Measurements from ENCODE around the gene ZAR1L. TPM values are rescaled to one million over a fixed set of nuclear protein-coding genes. Genes with fewer than 3 reads are reported as not detected.

Gene ZAR1L
- total RNA-seq, 6 donors from 2014 or later: not detected

DNA sequence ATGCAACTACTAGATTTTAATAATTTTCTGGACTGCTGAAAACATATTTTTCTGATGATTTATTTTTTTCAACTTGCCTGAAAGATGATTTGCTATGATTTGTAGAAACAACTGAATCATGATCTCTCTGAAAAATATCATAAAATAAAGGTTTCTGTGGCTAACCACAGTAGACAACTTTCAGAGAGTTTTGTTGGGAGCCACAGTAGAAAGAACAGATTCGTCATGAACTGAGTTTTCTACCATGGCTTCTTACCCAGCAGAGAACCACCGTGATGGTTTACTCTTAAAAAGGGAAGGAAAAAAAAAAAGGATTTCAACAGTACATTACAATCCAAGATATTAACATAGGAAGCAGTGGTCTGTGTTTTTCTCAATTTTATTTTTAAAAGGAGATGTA is 18.0 kb downstream of the ZAR1L start:
- WGBS, 2 donors: 58 to 65% methylated on average over 2 of the region's 2 CpGs
- ATAC-seq (ENCODE audit: low FRiP score in 2 of 2) (no peak), DNase-seq (no peak)
- TF ChIP-seq EP300 (IDR thresholded peaks at IDR 0.05): no peak
- TF ChIP-seq POLR2AphosphoS5 (IDR thresholded peaks at IDR 0.05): no peak
- TF ChIP-seq, protein P1, sequence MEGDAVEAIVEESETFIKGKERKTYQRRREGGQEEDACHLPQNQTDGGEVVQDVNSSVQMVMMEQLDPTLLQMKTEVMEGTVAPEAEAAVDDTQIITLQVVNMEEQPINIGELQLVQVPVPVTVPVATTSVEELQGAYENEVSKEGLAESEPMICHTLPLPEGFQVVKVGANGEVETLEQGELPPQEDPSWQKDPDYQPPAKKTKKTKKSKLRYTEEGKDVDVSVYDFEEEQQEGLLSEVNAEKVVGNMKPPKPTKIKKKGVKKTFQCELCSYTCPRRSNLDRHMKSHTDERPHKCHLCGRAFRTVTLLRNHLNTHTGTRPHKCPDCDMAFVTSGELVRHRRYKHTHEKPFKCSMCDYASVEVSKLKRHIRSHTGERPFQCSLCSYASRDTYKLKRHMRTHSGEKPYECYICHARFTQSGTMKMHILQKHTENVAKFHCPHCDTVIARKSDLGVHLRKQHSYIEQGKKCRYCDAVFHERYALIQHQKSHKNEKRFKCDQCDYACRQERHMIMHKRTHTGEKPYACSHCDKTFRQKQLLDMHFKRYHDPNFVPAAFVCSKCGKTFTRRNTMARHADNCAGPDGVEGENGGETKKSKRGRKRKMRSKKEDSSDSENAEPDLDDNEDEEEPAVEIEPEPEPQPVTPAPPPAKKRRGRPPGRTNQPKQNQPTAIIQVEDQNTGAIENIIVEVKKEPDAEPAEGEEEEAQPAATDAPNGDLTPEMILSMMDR (IDR thresholded peaks at IDR 0.05): no peak
- no peak for TF ChIP-seq POLR2A (IDR thresholded peaks at IDR 0.05)
- Histone ChIP-seq H3K4me3 (no peak overlapping the region), H3K36me3 (peaks cover 0 to 30% (median 10%) of the 10 kb centered on the region in 4 donors), H3K27me3 (no peaks in the 10 kb centered on the region), H3K4me1 (no peaks in the 10 kb centered on the region), H3K27ac (no peak overlapping the region), H3K9me3 (no peaks in the 10 kb centered on the region)

DNA sequence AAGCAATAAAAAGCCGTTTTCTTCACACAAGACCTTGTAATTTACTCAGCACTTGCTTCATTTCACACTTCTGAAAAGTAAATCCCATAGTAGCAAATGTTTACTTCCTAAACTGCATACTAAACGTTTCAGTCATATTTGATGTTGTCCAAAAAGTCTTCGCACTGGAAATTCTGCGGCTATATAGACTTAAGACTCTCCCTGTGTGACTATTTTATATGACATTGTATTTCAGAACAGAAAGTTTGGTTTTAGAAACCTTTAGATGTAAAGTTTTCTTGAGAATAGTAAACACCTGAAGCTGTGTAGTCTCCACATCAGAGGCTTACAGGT is 29.6 kb downstream of the ZAR1L start:
- Histone ChIP-seq H3K4me1 (peaks cover 7 to 14% (median 7%) of the 10 kb centered on the region in 4 donors), H3K36me3 (peaks cover 0 to 34% (median 3%) of the 10 kb centered on the region in 4 donors), H3K27me3 (no peaks in the 10 kb centered on the region), H3K27ac (peak overlapping the region in 2 of 4 donors; percentile 66 to 68), H3K9me3 (no peaks in the 10 kb centered on the region), H3K4me3 (no peak overlapping the region)
- TF ChIP-seq, protein P1 (IDR thresholded peaks at IDR 0.05): no peak
- TF ChIP-seq POLR2AphosphoS5 (IDR thresholded peaks at IDR 0.05) (no peak), POLR2A (IDR thresholded peaks at IDR 0.05) (no peak), EP300 (IDR thresholded peaks at IDR 0.05) (no peak)
- DNase-seq: no peak
- 27 to 43% methylated on average over 4 of the region's 4 CpGs for WGBS, 2 donors
- no peak for ATAC-seq (ENCODE audit: low FRiP score in 2 of 2)

DNA sequence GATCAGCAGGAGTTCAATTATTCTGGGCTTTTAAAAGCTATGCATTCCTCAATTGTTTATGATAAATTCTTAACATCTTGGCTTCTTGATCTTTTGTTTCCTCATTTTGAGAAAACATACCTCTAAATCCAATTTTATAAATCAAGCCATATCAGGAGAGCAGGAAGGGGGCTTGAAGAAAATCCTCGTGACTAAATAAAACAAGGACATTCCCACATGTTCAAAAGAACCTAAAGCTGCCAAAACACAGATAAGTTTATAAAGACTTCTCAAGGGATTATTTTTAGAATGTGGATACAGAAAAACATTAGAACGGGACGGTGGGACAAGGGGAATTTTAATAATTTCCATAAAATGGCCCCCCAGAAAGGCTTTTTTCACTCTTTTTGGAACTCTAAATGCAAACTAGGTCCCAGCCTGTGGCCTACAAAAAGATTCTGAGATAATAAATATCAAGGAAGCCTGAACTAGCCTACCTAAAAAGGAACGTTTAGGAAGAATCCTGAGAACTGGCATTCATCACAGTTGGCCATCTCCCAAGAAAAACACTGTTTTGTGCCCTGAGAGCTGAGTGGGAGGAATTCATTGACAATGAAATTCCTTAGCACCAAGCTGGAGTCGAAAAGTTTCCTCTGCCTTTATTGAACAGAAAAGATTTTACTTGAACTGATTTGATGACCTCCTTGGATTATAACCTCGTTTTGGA is 30.1 kb downstream of the ZAR1L start:
- no peak overlapping the region for H3K4me3 ChIP-seq
- H3K27me3 ChIP-seq: no peaks in the 10 kb centered on the region
- H3K36me3 ChIP-seq: peaks cover 0 to 29% (median under 1%) of the 10 kb centered on the region in 4 donors
- no peak for DNase-seq
- ATAC-seq (ENCODE audit: low FRiP score in 2 of 2): no peak
- no peaks in the 10 kb centered on the region for H3K9me3 ChIP-seq
- peaks cover 7 to 14% (median 7%) of the 10 kb centered on the region in 4 donors for H3K4me1 ChIP-seq
- TF ChIP-seq, protein P1 (IDR thresholded peaks at IDR 0.05): no peak
- TF ChIP-seq EP300 (IDR thresholded peaks at IDR 0.05): no peak
- no peak for TF ChIP-seq POLR2AphosphoS5 (IDR thresholded peaks at IDR 0.05)
- no peak for TF ChIP-seq POLR2A (IDR thresholded peaks at IDR 0.05)
- peak overlapping the region in 3 of 4 donors; percentile 12 to 68 (median 66) for H3K27ac ChIP-seq
- WGBS, 2 donors: 27 to 48% methylated on average over 6 of the region's 6 CpGs

DNA sequence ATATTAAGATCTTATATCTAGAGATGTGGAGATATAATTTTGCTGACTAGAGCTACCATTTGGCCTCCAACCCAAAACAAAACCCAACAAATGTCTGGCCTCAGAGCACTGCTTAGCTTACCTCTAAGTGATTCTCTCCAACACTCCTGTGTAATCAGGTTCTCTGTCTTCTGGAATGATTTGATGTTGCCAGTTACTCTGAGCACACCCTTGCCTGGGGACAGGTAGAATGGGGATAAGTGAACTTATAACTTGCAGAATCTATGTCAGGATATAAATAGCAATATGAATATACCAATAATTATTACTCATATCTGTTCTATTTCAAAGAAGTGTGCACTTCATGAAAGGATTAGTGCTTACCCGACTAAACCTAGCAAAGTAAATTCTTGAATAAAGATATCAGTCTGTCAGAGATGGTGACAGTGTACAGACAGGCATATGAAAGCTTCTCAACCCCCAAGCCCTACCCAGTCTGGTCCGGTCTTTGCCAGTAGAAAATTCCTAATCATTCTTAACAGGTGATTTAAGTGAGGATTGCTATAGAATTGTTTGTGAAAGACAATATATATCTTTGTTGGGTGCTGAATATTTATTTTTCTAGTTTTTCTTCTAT is 33.0 kb downstream of the ZAR1L start:
- WGBS, 2 donors: 88 to 93% methylated on average over 2 of the region's 2 CpGs
- Histone ChIP-seq H3K4me3 (no peak overlapping the region), H3K27me3 (no peaks in the 10 kb centered on the region), H3K27ac (no peak overlapping the region), H3K36me3 (peaks cover 0 to 47% (median 22%) of the 10 kb centered on the region in 4 donors), H3K9me3 (no peaks in the 10 kb centered on the region), H3K4me1 (peaks cover 7 to 14% (median 7%) of the 10 kb centered on the region in 4 donors)
- no peak for ATAC-seq (ENCODE audit: low FRiP score in 2 of 2)
- TF ChIP-seq POLR2A (IDR thresholded peaks at IDR 0.05) (no peak), EP300 (IDR thresholded peaks at IDR 0.05) (no peak), POLR2AphosphoS5 (IDR thresholded peaks at IDR 0.05) (no peak)
- TF ChIP-seq, protein P1 (IDR thresholded peaks at IDR 0.05): no peak
- no peak for DNase-seq
